NK-92 (cell line): Measurements from ENCODE around the gene KLK13.

Experiments
- DNase-seq: peaks from one replicate; lab custom pipeline; 2025; ENCODE audit not compliant: unreplicated experiment; lab: John Stamatoyannopoulos, UW

Gene KLK13

GRCh38 chr19:51023946-51024345 lies 40.9 kb downstream of the KLK13 start:
- no peak for DNase-seq

GRCh38 chr19:51022526-51022925 lies 42.4 kb downstream of the KLK13 start:
- DNase-seq: no peak

GRCh38 chr19:51020988-51021651 lies 43.8 kb downstream of the KLK13 start:
- DNase-seq: no peak

GRCh38 chr19:51019544-51019925 lies 45.4 kb downstream of the KLK13 start, which contains the start of gene KLK10:
TSS of gene KLK10 (minus strand) at chr19:51019709. CDS start at chr19:51019130, 579 bp downstream.
- DNase-seq: no peak

- DNase-seq: no peak
Measured at GRCh38 chr19:51018745-51019543, 45.9 kb downstream of the KLK13 start.

- DNase-seq: no peak
Measured at GRCh38 chr19:51016798-51017683, 47.9 kb downstream of the KLK13 start.

GRCh38 chr19:51015691-51016267 lies 49.1 kb downstream of the KLK13 start:
- no peak for DNase-seq

GRCh38 chr19:51014242-51014641 lies 50.6 kb downstream of the KLK13 start:
- DNase-seq: no peak

GRCh38 chr19:51012661-51013190 lies 52.2 kb downstream of the KLK13 start:
- DNase-seq: no peak

GRCh38 chr19:51010066-51010795 lies 54.7 kb downstream of the KLK13 start:
- DNase-seq: no peak

GRCh38 chr19:51009061-51009891 lies 55.6 kb downstream of the KLK13 start:
- DNase-seq: no peak

- DNase-seq: no peak
Measured at GRCh38 chr19:51007488-51007887, 57.4 kb downstream of the KLK13 start.

GRCh38 chr19:51006406-51006805 lies 58.5 kb downstream of the KLK13 start:
- no peak for DNase-seq
